PC-3 (cell line): Measurements from ENCODE around the gene SIRPG. TPM values are rescaled to one million over a fixed set of nuclear protein-coding genes. Genes with fewer than 3 reads are reported as not detected.
"Not testable (repeated sequence)": the region's sequence is repeated elsewhere in the genome, so short reads cannot be mapped to it uniquely, and the experiment has no call there.

ENCODE experiments used
- ATAC-seq: fragments of 200-7000 bp; cut with Tn5 transposase; 2 replicates; pipeline ENCODE4 v1.9.1; 2020; ENCODE audit warnings: mild to moderate bottlenecking, moderate library complexity
- BruUV-seq: library from RNA; stranded (reverse); fragments of 400-500 nt; replicated peaks from 2 replicates; lab custom pipeline; 2021; lab: Mats Ljungman, UMichigan
- CTCF ChIA-PET: fragments of 300-600 bp; sonication (Branson Sonifier 250); formaldehyde crosslinking; loops from one replicate; lab custom pipeline; 2022; ENCODE audit warnings: antibody characterized with exemption; lab: Charles Lee
- POLR2A ChIA-PET: fragments of 300-600 bp; sonication (Branson Sonifier 250); formaldehyde crosslinking; loops from one replicate; lab custom pipeline; 2022; ENCODE audit warnings: antibody characterized with exemption; ENCODE audit not compliant: unreplicated experiment; lab: Charles Lee
- DNase-seq: peaks from one replicate; pipeline ENCODE4 v3.0.0-alpha.2; 2015
- H2AFZ ChIP-seq: fragments of 300-600 bp; sonication (generic); 2 replicates; pipeline ENCODE4 v1.6.0; 2016; ENCODE audit warnings: antibody characterized with exemption, low read length
- H3F3A ChIP-seq: fragments of 300-600 bp; sonication (generic); one replicate; pipeline ENCODE4 v1.6.0; 2017; ENCODE audit warnings: antibody characterized with exemption, low read length, control low read depth, mild to moderate bottlenecking; ENCODE audit not compliant: unreplicated experiment
- H3K27ac ChIP-seq: fragments of 300-600 bp; sonication (generic); 2 replicates; pipeline ENCODE4 v1.5.1; 2016; ENCODE audit warnings: mild to moderate bottlenecking, low read length
- H3K27me3 ChIP-seq: fragments of 300-600 bp; sonication (generic); 2 replicates; pipeline ENCODE4 v1.6.1; 2016; ENCODE audit warnings: low read length, mixed read lengths
- H3K36me3 ChIP-seq: fragments of 300-600 bp; sonication (generic); 2 replicates; pipeline ENCODE4 v1.6.1; 2016; ENCODE audit warnings: low read depth, mixed run types, low read length, mixed read lengths
- H3K4me1 ChIP-seq: fragments of 300-600 bp; sonication (generic); 2 replicates; pipeline ENCODE4 v1.5.1; 2016; ENCODE audit warnings: low read length; ENCODE audit not compliant: insufficient read depth
- H3K4me2 ChIP-seq: fragments of 300-600 bp; sonication (generic); 2 replicates; pipeline ENCODE4 v1.6.0; 2016; ENCODE audit warnings: low read length
- H3K4me3 ChIP-seq: fragments of 300-600 bp; sonication (generic); 2 replicates; pipeline ENCODE4 v1.5.1; 2016; ENCODE audit warnings: mild to moderate bottlenecking, low read length, mixed read lengths
- H3K79me2 ChIP-seq: fragments of 300-600 bp; sonication (generic); 2 replicates; pipeline ENCODE4 v1.6.1; 2017; ENCODE audit warnings: low read length, mixed read lengths
- H3K9ac ChIP-seq: fragments of 300-600 bp; sonication (generic); 2 replicates; pipeline ENCODE4 v1.6.0; 2016; ENCODE audit warnings: mild to moderate bottlenecking, low read length
- H3K9me2 ChIP-seq: fragments of 300-600 bp; sonication (generic); replicated peaks from 2 replicates; pipeline ENCODE4 v1.6.1; 2016; ENCODE audit warnings: mixed run types, low read length, mixed read lengths
- H3K9me3 ChIP-seq: fragments of 300-600 bp; sonication (generic); 2 replicates; pipeline ENCODE4 v1.6.1; 2016; ENCODE audit warnings: low read length, mixed read lengths
- H4K20me1 ChIP-seq: fragments of 300-600 bp; sonication (generic); 2 replicates; pipeline ENCODE4 v1.6.1; 2016; ENCODE audit warnings: low read length, mixed read lengths
- EZH2 ChIP-seq: fragments of 300-600 bp; sonication (generic); IDR thresholded peaks from one replicate; pipeline ENCODE4 v1.6.1; 2017; ENCODE audit warnings: antibody characterized with exemption, mild to moderate bottlenecking, low read length; ENCODE audit not compliant: unreplicated experiment
- EZH2phosphoT487 ChIP-seq: fragments of 300-600 bp; sonication (generic); IDR thresholded peaks from 2 replicates; pipeline ENCODE4 v1.6.1; 2018; ENCODE audit warnings: mild to moderate bottlenecking, antibody characterized with exemption, low read length, borderline replicate concordance
- intact Hi-C: fragments of 100-400 bp; cut with micrococcal nuclease; formaldehyde crosslinking; loops from 2 replicates; pipeline ENCODE4 v1.9.0; 2023
- total RNA-seq: library from RNA; depleted of rRNA; stranded (reverse); fragments of >200 nt; gene quantifications from 2 replicates; pipeline ENCODE4 v1.2.3, GENCODE V29; 2014
- TF ChIP-seq, protein P1 (sequence below): fragments of 300-600 bp; sonication (generic); conservative IDR thresholded peaks from 2 replicates; pipeline ENCODE4 v1.5.1; 2017; ENCODE audit warnings: antibody characterized with exemption, low read depth, mild to moderate bottlenecking, low read length

Gene SIRPG
- total RNA-seq, 1 experiment from 2014 or later = not detected

- H3K9me3 ChIP-seq, H3F3A ChIP-seq, H2AFZ ChIP-seq, intact Hi-C loops, DNase-seq, H3K9ac ChIP-seq, CTCF ChIA-PET, H3K4me3 ChIP-seq, H3K4me1 ChIP-seq, H3K27me3 ChIP-seq, BruUV-seq, H3K79me2 ChIP-seq, POLR2A ChIA-PET, H3K9me2 ChIP-seq, H4K20me1 ChIP-seq, H3K36me3 ChIP-seq, H3K4me2 ChIP-seq: not testable (repeated sequence)
- ATAC-seq = peak; percentile 48; the same call in 1 of the 2 replicates
- peak overlapping the region; percentile 25; the same call in 1 of the 2 replicates for H3K27ac ChIP-seq
Observed at GRCh38 chr20:1608678-1609347, 48.8 kb downstream of the SIRPG start.

GRCh38 chr20:1600736-1601135 lies 56.8 kb downstream of the SIRPG start:
- TF ChIP-seq, protein P1, sequence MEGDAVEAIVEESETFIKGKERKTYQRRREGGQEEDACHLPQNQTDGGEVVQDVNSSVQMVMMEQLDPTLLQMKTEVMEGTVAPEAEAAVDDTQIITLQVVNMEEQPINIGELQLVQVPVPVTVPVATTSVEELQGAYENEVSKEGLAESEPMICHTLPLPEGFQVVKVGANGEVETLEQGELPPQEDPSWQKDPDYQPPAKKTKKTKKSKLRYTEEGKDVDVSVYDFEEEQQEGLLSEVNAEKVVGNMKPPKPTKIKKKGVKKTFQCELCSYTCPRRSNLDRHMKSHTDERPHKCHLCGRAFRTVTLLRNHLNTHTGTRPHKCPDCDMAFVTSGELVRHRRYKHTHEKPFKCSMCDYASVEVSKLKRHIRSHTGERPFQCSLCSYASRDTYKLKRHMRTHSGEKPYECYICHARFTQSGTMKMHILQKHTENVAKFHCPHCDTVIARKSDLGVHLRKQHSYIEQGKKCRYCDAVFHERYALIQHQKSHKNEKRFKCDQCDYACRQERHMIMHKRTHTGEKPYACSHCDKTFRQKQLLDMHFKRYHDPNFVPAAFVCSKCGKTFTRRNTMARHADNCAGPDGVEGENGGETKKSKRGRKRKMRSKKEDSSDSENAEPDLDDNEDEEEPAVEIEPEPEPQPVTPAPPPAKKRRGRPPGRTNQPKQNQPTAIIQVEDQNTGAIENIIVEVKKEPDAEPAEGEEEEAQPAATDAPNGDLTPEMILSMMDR = no peak
- Histone ChIP-seq H3K4me1 (no peaks in the 10 kb centered on the region), H3K79me2 (no peaks in the 10 kb centered on the region), H3K4me3 (no peak overlapping the region), H3K9ac (no peak overlapping the region), H4K20me1 (no peaks in the 10 kb centered on the region), H3K36me3 (no peaks in the 10 kb centered on the region), H3K27me3 (no peaks in the 10 kb centered on the region), H3K9me2 (no peaks in the 10 kb centered on the region), H3K9me3 (no peaks in the 10 kb centered on the region), H2AFZ (no peak overlapping the region), H3K27ac (no peak overlapping the region), H3K4me2 (no peak overlapping the region), H3F3A (no peaks in the 10 kb centered on the region)
- ChIA-PET POLR2A (no interaction called here), CTCF (no interaction called here)
- no TSS peak for BruUV-seq
- ATAC-seq (no peak), DNase-seq (no peak)
- intact Hi-C loops = no loop called here

DNA sequence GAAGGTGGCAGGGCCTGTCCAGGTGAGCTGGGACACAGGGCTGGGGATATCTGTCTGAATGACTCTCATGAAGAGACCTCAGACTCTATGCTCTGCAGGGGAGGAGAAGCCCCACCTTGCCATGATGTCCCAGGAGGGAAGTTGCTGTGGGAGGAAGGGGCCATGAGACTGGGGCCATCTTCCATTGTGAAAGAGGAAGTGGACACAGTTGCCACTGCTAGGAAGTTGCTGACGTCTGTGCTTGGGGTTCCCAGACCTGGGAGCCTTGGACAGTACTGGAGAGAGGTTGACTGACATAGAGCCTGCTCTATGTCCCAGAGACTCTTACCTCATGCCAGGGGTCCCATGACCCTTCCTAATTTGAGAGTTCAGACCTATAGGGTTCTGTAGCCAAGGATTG lies 62.2 kb downstream of the SIRPG start:
- Histone ChIP-seq H3K9me2 (no peaks in the 10 kb centered on the region), H3K27ac (no peak overlapping the region), H2AFZ (no peak overlapping the region), H3K4me3 (no peak overlapping the region), H3F3A (no peaks in the 10 kb centered on the region), H3K9me3 (no peaks in the 10 kb centered on the region), H3K27me3 (no peaks in the 10 kb centered on the region), H3K36me3 (no peaks in the 10 kb centered on the region), H3K4me1 (no peaks in the 10 kb centered on the region), H4K20me1 (no peaks in the 10 kb centered on the region), H3K9ac (no peak overlapping the region), H3K4me2 (no peak overlapping the region), H3K79me2 (no peaks in the 10 kb centered on the region)
- no TSS peak for BruUV-seq
- DNase-seq (no peak), ATAC-seq (no peak)
- TF ChIP-seq EZH2phosphoT487 = no peak
- TF ChIP-seq, protein P1 = no peak
- TF ChIP-seq EZH2 = no peak
- intact Hi-C loops = no loop called here
- CTCF ChIA-PET = no interaction called here
- POLR2A ChIA-PET = no interaction called here
